C4-2B (cell line): ENCODE data around the gene FOXP1.

ENCODE experiments used
- H3K27ac ChIP-seq: fragments of 450-650 bp; 2 replicates; pipeline ENCODE4 v1.5.1; 2017
- ZFX ChIP-seq: fragments of 450-650 bp; IDR thresholded peaks from 2 replicates; pipeline ENCODE4 v1.6.1; 2017
- TF ChIP-seq, protein P1 (sequence below): fragments of 450-650 bp; conservative IDR thresholded peaks from 2 replicates; pipeline ENCODE4 v1.5.1; 2017; ENCODE audit warnings: mild to moderate bottlenecking

The FOXP1 gene

DNA sequence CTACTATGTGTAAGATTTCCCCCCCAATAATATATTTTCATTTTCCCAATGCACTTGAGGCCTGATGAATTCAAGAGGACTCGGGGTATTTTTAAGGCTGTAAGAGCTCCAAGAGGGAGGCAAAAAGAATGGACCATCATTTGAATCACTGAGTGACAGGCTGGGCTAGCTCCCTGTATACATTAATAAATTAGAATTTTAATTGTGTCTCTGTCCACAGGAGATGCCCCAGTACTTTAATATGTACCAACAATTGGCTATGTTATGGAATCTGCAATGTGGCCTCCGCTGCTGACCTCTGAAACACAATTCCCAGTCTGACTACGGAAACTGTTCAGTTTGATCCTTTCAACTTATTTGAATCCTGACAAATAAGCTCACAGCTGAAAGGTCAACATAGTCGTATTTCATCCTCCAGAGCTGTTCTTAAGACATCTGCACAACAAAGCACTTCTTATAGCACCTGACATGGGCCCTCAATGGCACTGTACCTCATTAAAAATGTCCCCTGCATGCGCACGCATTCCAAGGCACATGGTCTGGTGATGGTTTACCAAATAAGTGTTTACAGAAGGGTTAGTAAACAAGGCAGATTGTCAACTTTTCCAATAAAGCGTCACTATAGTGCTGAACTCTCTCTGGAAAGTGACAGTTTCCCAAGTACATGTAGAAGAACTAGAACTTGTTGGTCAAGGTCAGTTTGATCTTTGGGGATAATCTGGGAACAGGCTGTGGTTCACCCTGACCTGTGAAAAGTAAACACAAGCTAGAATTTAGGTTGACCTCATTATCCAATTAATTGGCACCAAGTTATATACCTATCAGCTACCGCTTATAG is 472.9 kb downstream of the FOXP1 start:
- no peak overlapping the region for H3K27ac ChIP-seq
- TF ChIP-seq ZFX = no peak
- TF ChIP-seq, protein P1, sequence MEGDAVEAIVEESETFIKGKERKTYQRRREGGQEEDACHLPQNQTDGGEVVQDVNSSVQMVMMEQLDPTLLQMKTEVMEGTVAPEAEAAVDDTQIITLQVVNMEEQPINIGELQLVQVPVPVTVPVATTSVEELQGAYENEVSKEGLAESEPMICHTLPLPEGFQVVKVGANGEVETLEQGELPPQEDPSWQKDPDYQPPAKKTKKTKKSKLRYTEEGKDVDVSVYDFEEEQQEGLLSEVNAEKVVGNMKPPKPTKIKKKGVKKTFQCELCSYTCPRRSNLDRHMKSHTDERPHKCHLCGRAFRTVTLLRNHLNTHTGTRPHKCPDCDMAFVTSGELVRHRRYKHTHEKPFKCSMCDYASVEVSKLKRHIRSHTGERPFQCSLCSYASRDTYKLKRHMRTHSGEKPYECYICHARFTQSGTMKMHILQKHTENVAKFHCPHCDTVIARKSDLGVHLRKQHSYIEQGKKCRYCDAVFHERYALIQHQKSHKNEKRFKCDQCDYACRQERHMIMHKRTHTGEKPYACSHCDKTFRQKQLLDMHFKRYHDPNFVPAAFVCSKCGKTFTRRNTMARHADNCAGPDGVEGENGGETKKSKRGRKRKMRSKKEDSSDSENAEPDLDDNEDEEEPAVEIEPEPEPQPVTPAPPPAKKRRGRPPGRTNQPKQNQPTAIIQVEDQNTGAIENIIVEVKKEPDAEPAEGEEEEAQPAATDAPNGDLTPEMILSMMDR = no peak

- H3K27ac ChIP-seq = no peak overlapping the region
- TF ChIP-seq ZFX = no peak
- TF ChIP-seq, protein P1 = no peak
Measured at GRCh38 chr3:71109977-71110285, 473.6 kb downstream of the FOXP1 start.

DNA sequence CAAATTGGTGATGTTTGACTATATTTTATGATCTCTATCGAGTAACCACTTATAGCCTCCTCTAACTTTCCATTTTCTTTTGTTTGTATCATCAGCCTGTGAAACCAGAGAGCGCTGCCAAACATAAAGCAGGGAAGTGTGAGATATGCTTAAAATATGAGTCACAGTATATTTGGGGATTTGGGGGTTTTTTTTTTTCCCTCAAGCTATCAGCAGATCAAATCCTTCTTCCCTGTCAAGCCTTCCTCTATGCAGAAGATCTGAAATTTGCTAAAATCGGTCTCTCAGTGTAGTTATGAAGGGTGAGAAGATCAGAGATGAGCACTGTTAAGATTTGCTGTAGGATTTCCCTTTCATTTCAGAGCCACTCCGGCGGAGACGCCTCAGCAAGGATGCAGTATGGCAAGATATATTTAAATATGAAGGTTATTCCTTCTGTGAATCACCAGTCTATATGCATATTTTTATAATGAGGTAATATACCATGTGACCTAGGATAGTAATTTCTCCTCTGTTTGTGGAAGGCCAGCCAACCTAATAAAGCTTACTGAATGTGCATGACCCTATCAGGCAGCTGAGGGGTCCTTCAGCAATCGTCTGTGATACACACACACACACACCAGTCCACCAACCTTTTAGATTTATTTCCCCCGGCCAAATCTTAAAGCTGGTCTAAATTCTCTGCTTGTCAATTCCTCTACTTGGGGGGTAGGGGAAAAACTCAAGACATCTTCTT is 474.1 kb downstream of the FOXP1 start:
- no peak overlapping the region for H3K27ac ChIP-seq

DNA sequence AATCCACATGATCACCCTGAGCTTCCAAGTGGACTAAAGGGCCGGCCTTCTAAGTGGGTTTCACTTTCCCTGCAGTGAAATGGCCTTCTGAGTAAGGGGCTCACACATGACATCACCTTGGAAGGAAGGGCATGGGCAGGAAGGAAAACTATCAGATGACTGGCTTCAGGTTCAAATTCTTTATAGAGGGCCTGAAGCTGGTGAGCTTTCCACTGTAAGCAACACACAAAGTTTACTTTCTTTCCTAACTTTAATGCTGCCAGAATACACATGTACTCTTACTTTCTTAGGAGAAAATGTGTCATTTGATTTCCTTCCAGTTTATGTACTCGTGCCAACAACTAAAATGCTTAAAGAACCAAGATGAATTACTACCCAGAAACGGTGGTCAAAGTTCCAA is 475.6 kb downstream of the FOXP1 start:
- no peak for TF ChIP-seq ZFX
- TF ChIP-seq, protein P1 = no peak
- H3K27ac ChIP-seq = no peak overlapping the region

More for the DNA sequence above, 474.1 kb downstream of the FOXP1 start:
- TF ChIP-seq, protein P1 = no peak
- TF ChIP-seq ZFX = no peak

- no peak overlapping the region for H3K27ac ChIP-seq
Measured at GRCh38 chr3:71104976-71105375, 478.6 kb downstream of the FOXP1 start.

GRCh38 chr3:71104556-71104955 is 479.0 kb downstream of the FOXP1 start:
- TF ChIP-seq ZFX = no peak
- TF ChIP-seq, protein P1 = no peak
- H3K27ac ChIP-seq = no peak overlapping the region

More at GRCh38 chr3:71104976-71105375, 478.6 kb downstream of the FOXP1 start:
- TF ChIP-seq, protein P1 = no peak
- TF ChIP-seq ZFX = no peak

DNA sequence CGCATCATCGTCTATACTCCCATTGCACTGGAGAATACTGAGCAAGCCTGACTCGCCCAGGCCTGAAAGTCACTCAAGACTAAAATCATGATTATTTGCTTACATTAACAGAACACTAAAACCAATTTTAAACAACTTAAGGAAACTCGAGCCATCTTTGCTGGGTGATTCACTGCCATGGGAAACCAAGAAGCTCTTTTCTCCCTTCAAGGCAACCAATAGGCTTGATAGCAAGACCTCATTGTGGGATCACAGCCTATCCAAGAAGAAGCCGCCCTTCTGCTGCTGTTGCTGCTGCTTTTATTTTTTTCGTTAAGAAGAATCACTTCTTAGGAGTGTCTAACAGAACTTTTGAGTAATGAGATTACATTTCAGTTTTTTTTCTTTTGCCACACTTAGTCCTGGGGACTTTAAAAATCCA is 479.4 kb downstream of the FOXP1 start:
- no peak overlapping the region for H3K27ac ChIP-seq
- TF ChIP-seq ZFX = no peak
- TF ChIP-seq, protein P1 = no peak
